Panc1 (cell line): ENCODE data around the gene ARHGEF7. TPM values are rescaled to one million over a fixed set of nuclear protein-coding genes. Genes with fewer than 3 reads are reported as not detected.

Source experiments
- ATAC-seq: fragments of 200-7000 bp; cut with Tn5 transposase; 2 replicates; pipeline ENCODE4 v1.9.1; 2020; ENCODE audit warnings: mild to moderate bottlenecking, moderate library complexity
- BruUV-seq: library from RNA; stranded (reverse); fragments of 400-500 nt; replicated peaks from 2 replicates; lab custom pipeline; 2021; lab: Mats Ljungman, UMichigan
- CTCF ChIA-PET: fragments of 300-600 bp; sonication (Branson Sonifier 250); formaldehyde crosslinking; loops from one replicate; lab custom pipeline; 2022; ENCODE audit warnings: antibody characterized with exemption; lab: Charles Lee
- POLR2A ChIA-PET: fragments of 300-600 bp; sonication (Branson Sonifier 250); formaldehyde crosslinking; loops from one replicate; lab custom pipeline; 2022; ENCODE audit warnings: antibody characterized with exemption; lab: Charles Lee
- DNase-seq: peaks from one replicate; pipeline ENCODE4 v3.0.0-alpha.2; 2010; ENCODE audit warnings: low read depth, low spot score
- H3K27ac ChIP-seq: 2 replicates; pipeline ENCODE4 v1.5.1; 2011; ENCODE audit warnings: mild to moderate bottlenecking, low read length, inconsistent platforms
- H3K27me3 ChIP-seq: fragments of 200-500 bp; sonication (Bioruptor generic); 2 replicates; pipeline ENCODE4 v1.6.0; 2014; ENCODE audit warnings: low read length, inconsistent platforms; ENCODE audit not compliant: control insufficient read depth, insufficient read depth
- H3K36me3 ChIP-seq: fragments of 200-500 bp; sonication (Bioruptor generic); 2 replicates; pipeline ENCODE4 v1.5.1; 2014; ENCODE audit warnings: inconsistent platforms, mild to moderate bottlenecking, low read length, moderate library complexity; ENCODE audit not compliant: control insufficient read depth, insufficient read depth
- H3K4me1 ChIP-seq: 2 replicates; pipeline ENCODE4 v1.5.1; 2011; ENCODE audit warnings: inconsistent platforms, mild to moderate bottlenecking, low read length, moderate library complexity; ENCODE audit not compliant: control insufficient read depth, insufficient read depth
- H3K4me3 ChIP-seq, 2 experiments: 2 replicates each; pipeline ENCODE4 v1.5.1; 2011 to 2012; ENCODE audit warnings: low read depth in 2 of 2, low read length in 2 of 2, mild to moderate bottlenecking in 2 of 2, inconsistent platforms in 1 of 2, moderate library complexity in 1 of 2
- H3K9me3 ChIP-seq: fragments of 200-500 bp; sonication (Bioruptor generic); 2 replicates; pipeline ENCODE4 v1.5.1; 2014; ENCODE audit warnings: low read depth, mild to moderate bottlenecking, inconsistent platforms, low read length, moderate library complexity; ENCODE audit not compliant: control insufficient read depth, insufficient read depth
- POLR2AphosphoS5 ChIP-seq: IDR thresholded peaks from 2 replicates; pipeline ENCODE4 v1.6.1; 2012; ENCODE audit warnings: mild to moderate bottlenecking, low read depth, low read length, moderate library complexity
- REST ChIP-seq, 2 experiments: IDR thresholded peaks; 2 replicates each; pipeline ENCODE4 v1.6.1; 2011 to 2012; ENCODE audit warnings: low read depth in 2 of 2, control low read depth in 1 of 2, low read length in 1 of 2, mild to moderate bottlenecking in 1 of 2, moderate library complexity in 1 of 2; ENCODE audit not compliant: insufficient read depth in 1 of 2
- SIN3A ChIP-seq: IDR thresholded peaks from 2 replicates; pipeline ENCODE4 v1.6.1; 2012; ENCODE audit warnings: low read depth, mild to moderate bottlenecking, low read length, moderate library complexity, borderline replicate concordance; ENCODE audit not compliant: insufficient read depth
- TCF7L2 ChIP-seq: IDR thresholded peaks from 2 replicates; pipeline ENCODE4 v1.6.1; 2011; ENCODE audit warnings: mild to moderate bottlenecking, low read depth, low read length, inconsistent platforms
- in situ Hi-C: cut with HindIII; loops from 2 replicates; pipeline ENCODE4 v1.10.0; 2016; ENCODE audit warnings: low sequenced_read_pairs, low pct_unique_long_range_greater_than_20kb
- intact Hi-C: fragments of 100-400 bp; cut with micrococcal nuclease; formaldehyde crosslinking; loops from one replicate; pipeline ENCODE4 v1.10.0; 2022; ENCODE audit not compliant: unreplicated experiment
- total RNA-seq: library from RNA; stranded (reverse); gene quantifications from one replicate; pipeline ENCODE4 v1.2.1, GENCODE V29; 2021; ENCODE audit not compliant: unreplicated experiment
- TF ChIP-seq, protein P1 (sequence below): fragments of 450-650 bp; IDR thresholded peaks from 2 replicates; pipeline ENCODE4 v1.5.1; 2017; ENCODE audit warnings: mild to moderate bottlenecking

Gene ARHGEF7
- total RNA-seq, 1 experiment from 2014 or later, result 36.4 TPM

GRCh38 chr13:111118898-111119607, 3.9 kb downstream of the ARHGEF7 start:
- intact Hi-C loops (no loop called here), in situ Hi-C loops (no loop called here)
- CTCF ChIA-PET, result no interaction called here
- POLR2A ChIA-PET, result no interaction called here
- no TSS peak for BruUV-seq
- Histone ChIP-seq H3K4me1 (no peaks in the 10 kb centered on the region), H3K27me3 (peaks cover 12% of the 10 kb centered on the region), H3K4me3 (no peak overlapping the region), H3K36me3 (no peaks in the 10 kb centered on the region), H3K9me3 (no peaks in the 10 kb centered on the region), H3K27ac (no peak overlapping the region)
- DNase-seq (no peak), ATAC-seq (no peak)
- TF ChIP-seq SIN3A (no peak), TCF7L2 (no peak), POLR2AphosphoS5 (no peak)

GRCh38 chr13:111119966-111120365, 4.9 kb downstream of the ARHGEF7 start:
- H3K27ac ChIP-seq, result no peak overlapping the region
- no TSS peak for BruUV-seq

More at GRCh38 chr13:111119966-111120365, 4.9 kb downstream of the ARHGEF7 start:
- ATAC-seq (no peak), DNase-seq (no peak)
- Histone ChIP-seq H3K4me1 (no peaks in the 10 kb centered on the region), H3K36me3 (no peaks in the 10 kb centered on the region), H3K4me3 (no peak overlapping the region), H3K27me3 (peaks cover 10% of the 10 kb centered on the region), H3K9me3 (no peaks in the 10 kb centered on the region)
- ChIA-PET POLR2A (no interaction called here), CTCF (no interaction called here)
- in situ Hi-C loops (no loop called here), intact Hi-C loops (no loop called here)
- TF ChIP-seq TCF7L2 (no peak), REST (IDR thresholded peaks at IDR 0.05; ENCODE audit: insufficient read depth in 1 of 2, low read depth in 2 of 2, low read length in 1 of 2) (no peak), POLR2AphosphoS5 (no peak), SIN3A (no peak)
- TF ChIP-seq, protein P1, sequence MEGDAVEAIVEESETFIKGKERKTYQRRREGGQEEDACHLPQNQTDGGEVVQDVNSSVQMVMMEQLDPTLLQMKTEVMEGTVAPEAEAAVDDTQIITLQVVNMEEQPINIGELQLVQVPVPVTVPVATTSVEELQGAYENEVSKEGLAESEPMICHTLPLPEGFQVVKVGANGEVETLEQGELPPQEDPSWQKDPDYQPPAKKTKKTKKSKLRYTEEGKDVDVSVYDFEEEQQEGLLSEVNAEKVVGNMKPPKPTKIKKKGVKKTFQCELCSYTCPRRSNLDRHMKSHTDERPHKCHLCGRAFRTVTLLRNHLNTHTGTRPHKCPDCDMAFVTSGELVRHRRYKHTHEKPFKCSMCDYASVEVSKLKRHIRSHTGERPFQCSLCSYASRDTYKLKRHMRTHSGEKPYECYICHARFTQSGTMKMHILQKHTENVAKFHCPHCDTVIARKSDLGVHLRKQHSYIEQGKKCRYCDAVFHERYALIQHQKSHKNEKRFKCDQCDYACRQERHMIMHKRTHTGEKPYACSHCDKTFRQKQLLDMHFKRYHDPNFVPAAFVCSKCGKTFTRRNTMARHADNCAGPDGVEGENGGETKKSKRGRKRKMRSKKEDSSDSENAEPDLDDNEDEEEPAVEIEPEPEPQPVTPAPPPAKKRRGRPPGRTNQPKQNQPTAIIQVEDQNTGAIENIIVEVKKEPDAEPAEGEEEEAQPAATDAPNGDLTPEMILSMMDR, result no peak
